ENCODE measurements around the gene NUDT8.

GRCh38 chr11:67585911-67586310, 43.8 kb downstream of the NUDT8 start:
- TF ChIP-seq, protein P1, sequence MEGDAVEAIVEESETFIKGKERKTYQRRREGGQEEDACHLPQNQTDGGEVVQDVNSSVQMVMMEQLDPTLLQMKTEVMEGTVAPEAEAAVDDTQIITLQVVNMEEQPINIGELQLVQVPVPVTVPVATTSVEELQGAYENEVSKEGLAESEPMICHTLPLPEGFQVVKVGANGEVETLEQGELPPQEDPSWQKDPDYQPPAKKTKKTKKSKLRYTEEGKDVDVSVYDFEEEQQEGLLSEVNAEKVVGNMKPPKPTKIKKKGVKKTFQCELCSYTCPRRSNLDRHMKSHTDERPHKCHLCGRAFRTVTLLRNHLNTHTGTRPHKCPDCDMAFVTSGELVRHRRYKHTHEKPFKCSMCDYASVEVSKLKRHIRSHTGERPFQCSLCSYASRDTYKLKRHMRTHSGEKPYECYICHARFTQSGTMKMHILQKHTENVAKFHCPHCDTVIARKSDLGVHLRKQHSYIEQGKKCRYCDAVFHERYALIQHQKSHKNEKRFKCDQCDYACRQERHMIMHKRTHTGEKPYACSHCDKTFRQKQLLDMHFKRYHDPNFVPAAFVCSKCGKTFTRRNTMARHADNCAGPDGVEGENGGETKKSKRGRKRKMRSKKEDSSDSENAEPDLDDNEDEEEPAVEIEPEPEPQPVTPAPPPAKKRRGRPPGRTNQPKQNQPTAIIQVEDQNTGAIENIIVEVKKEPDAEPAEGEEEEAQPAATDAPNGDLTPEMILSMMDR (IDR thresholded peaks at IDR 0.05) = no peak
- TF ChIP-seq POLR2A (IDR thresholded peaks at IDR 0.05) = no peak

All from adrenal gland (tissue), 5 donors.